Measurements from ENCODE around the gene SLX4. TPM values are rescaled to one million over a fixed set of nuclear protein-coding genes. Genes with fewer than 3 reads are reported as not detected.

SLX4 gene
- total RNA-seq, 1 experiment from 2014 or later: 7.4 TPM

DNA sequence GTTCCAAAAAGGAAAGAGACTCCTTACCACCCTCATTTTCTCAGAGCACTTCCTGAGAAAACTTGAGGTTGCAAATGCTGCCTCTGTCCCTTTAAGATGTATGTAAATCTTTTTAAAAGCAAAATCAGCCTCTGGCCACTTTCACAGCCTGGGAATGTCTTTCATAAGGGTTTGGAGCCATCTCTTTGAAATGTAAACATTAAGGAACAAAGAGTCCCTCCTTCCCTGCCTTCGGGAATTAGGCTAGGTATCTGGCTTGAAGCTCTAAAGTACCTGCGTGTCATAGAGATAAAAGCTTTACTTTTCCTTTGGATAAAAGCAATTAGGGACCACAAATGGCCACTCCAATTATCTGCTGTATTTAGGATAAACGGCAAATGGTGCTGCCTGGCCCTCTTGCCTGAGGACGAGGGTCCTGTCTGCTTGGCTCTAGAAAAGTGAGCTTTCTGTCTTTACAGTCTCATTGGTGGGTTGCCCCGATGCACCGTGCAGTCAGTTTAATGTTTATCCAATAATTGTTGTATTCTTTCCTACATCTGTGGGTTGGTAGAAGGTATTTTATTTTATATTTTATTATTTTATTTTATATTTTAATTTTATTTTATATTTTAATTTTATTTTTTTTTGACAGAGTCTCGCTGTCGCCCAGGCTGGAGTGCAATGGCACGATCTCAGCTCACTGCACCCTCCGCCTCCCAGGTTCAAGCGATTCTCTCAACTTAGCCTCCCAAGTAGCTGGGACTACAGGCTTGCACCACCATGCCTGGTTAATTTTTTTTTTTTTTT lies 58.1 kb downstream of the SLX4 start:
- DNase-seq (ENCODE audit: low spot score): no peak

- no peak for DNase-seq (ENCODE audit: low spot score)
These were observed 60.3 kb downstream of the SLX4 start for GRCh38 chr16:3550851-3551847.

- DNase-seq (ENCODE audit: low spot score): no peak
These were observed 61.5 kb downstream of the SLX4 start for GRCh38 chr16:3549906-3550305.

DNA sequence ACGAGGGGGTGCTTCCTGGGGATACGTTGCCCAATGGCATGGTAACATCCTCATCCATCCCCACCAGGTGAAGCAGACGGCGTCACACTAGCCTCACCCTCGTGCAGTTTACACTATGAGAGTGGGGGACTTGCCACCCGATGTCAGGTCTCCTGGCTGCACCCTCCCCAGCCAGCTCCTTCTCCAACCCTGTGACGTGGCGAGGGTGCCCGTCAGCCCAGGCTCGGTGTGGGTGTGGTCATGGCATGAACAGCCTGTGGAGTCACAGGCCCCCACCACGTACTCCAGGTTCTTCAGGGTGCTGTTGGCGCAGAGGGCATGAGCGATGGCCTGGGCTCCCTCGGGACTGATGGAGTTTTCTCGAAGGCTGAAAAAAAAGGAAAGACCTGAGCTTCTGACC lies 62.5 kb downstream of the SLX4 start:
- no peak for DNase-seq (ENCODE audit: low spot score)

GRCh38 chr16:3548445-3548844 lies 63.0 kb downstream of the SLX4 start:
- no peak for DNase-seq (ENCODE audit: low spot score)

GRCh38 chr16:3546986-3547682 lies 64.3 kb downstream of the SLX4 start:
- no peak for DNase-seq (ENCODE audit: low spot score)

GRCh38 chr16:3542601-3543373 lies 68.6 kb downstream of the SLX4 start:
- DNase-seq (ENCODE audit: low spot score): no peak

DNA sequence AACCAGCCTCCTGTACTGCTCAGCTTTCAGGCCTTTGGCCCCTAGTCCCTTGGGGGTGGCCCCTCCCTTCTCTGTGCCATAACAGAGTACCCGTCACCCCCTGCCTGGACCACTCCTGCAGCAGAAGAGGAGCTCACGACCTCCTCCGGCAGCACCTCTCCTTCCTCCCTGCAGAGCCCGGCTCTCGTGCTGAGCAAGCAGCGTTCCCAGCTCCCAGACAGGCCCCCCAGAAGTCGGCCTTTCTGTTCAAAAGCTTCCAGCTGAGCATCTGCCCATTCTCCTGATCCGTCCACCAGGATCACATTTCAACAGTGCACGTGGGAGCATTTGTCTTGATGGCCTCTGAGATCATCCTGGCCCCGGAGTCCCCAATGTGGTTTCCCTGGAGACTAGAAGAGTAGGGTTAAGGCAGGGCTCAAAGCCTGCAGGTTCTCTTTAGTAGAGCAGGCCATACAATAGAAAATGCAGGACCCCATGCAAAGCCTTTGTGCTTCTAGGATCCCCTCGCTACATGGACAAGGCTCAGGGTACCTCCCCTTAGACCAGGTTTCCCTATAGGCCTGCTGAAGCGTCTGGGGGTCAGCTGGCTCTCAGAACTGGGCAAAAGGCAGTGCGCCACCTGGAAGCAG lies 69.8 kb downstream of the SLX4 start:
- DNase-seq (ENCODE audit: low spot score): no peak

DNA sequence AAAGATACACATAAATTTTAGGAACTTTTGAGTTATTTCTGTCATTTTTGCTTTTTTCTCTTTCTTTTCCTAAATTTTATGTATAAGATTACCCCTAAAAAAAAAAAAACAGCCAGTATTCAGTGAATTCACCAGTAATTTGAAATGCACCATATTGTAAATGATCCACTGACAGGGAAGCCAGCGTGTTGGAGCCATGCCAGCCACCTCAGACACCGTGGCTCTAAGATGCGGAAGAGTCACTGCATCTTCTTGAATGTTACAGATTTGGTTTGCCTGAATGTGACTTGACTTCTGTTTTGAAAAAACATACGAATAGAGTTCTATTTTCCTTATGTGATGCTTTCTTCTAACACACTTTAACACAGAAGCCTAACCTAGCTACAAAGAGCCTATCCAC lies 73.2 kb downstream of the SLX4 start:
- DNase-seq (ENCODE audit: low spot score): no peak

DNA sequence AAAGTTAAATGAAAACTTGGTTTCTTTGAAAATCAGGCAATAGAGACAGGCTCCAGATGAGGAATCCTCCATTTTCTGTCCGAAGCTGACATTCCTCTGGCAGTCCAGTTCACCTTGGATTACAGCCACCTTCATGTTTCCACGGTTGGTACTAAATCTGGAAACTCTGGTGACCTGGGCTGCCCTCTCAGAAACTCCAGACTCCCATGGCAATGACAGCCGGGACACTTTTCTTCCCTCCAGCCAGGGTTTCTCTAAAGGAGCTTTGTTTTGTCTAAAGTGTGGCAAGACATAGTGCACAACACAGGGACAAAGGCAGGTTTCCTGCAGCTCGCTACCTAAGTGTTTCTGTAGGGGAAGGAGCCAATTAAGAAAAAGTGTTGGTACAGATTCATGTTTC lies 74.6 kb downstream of the SLX4 start:
- no peak for DNase-seq (ENCODE audit: low spot score)

DNA sequence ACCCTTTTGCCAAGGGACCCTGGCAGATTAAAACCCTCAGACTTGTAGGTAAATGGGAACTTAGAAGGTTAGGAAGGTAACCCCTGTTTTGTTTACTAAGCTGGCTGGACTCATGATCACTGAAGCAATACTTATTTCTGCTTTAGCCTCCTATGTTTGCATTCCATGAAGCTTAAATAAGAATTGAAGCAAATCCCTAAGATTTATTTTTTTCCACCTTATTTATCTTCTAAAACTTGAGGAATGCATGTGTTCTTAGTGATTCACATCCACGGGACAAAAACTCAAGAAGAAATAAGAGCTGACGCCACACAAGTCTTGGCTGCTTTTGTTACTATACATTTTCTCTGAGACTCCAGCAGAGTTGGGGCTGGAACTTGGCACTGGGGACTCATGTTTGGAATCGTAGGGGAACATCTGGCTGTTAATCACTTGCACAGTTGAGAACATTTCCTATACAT lies 75.1 kb downstream of the SLX4 start:
- DNase-seq (ENCODE audit: low spot score): no peak

- no peak for DNase-seq (ENCODE audit: low spot score)
These were observed 77.3 kb downstream of the SLX4 start for GRCh38 chr16:3534126-3534525.

DNA sequence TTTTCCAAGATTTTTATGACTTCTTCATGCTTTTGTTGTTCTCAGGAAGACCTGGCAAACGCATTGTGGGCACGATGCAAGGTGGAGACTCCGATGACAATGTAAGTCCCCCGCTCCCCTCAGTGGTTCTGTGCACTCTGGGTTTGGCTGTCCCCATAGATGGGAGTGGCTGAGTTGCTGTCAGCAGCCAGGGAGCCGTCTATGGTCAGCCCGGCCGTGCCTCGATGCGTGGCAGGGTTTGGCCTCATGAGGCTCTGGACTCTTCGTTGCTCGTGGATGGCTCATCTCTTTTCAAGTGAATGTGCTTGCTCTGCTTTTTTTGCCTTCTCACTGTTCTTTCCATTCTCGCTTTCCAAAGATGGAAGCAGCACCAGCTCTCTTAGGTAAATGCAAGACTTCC lies 78.7 kb downstream of the SLX4 start:
- no peak for DNase-seq (ENCODE audit: low spot score)

Other genes starting within 250 kb of the SLX4 start
- 12.3 and 16.9 TPM in 2 replicates for gene ZSCAN32, start 210.6 kb downstream of the SLX4 start, total RNA-seq (2014; rRNA removed; shearing (Covaris generic))
- 15.8 and 18.7 TPM in 2 replicates for gene ZNF174, start 210.4 kb downstream of the SLX4 start, total RNA-seq (2014; rRNA removed; shearing (Covaris generic))
- gene ZNF597, start 168.1 kb downstream of the SLX4 start, total RNA-seq (2014; rRNA removed; shearing (Covaris generic)): 3.2 and 5.6 TPM in 2 replicates
- gene NAA60, start 167.9 kb downstream of the SLX4 start, total RNA-seq (2014; rRNA removed; shearing (Covaris generic)): 9.1 and 11.4 TPM in 2 replicates
- gene C16orf90, start 116.1 kb downstream of the SLX4 start, total RNA-seq (2014; rRNA removed; shearing (Covaris generic)): not detected in 2 replicates
- 25.7 and 28.0 TPM in 2 replicates for gene CLUAP1, start 110.6 kb downstream of the SLX4 start, total RNA-seq (2014; rRNA removed; shearing (Covaris generic))
- 0.03 TPM in 1 of 2 replicates, not detected in the other for gene NLRC3, start 34.2 kb downstream of the SLX4 start, total RNA-seq (2014; rRNA removed; shearing (Covaris generic))
- gene DNASE1, start 43.1 kb upstream of the SLX4 start, total RNA-seq (2014; rRNA removed; shearing (Covaris generic)): 7.8 and 10.5 TPM in 2 replicates
- 106 and 123 TPM in 2 replicates for gene TRAP1, start 105.9 kb upstream of the SLX4 start, total RNA-seq (2014; rRNA removed; shearing (Covaris generic))